SJCRH30 (cell line): Measurements from ENCODE around the gene FNDC5. TPM values are rescaled to one million over a fixed set of nuclear protein-coding genes. Genes with fewer than 3 reads are reported as not detected.

Experiments used
- DNase-seq, 2 experiments: peaks; one replicate each; pipeline ENCODE4 v3.0.0-alpha.2; 2015 to 2020
- H3K27ac ChIP-seq: fragments of 250-450 bp; sonication (Bioruptor Pico); 2 replicates; pipeline ENCODE4 v1.5.1; 2020; ENCODE audit warnings: mild to moderate bottlenecking, moderate library complexity
- H3K27me3 ChIP-seq: fragments of 250-450 bp; sonication (Bioruptor Pico); 2 replicates; pipeline ENCODE4 v1.5.1; 2020; ENCODE audit warnings: mild to moderate bottlenecking, moderate library complexity
- H3K36me3 ChIP-seq: fragments of 250-450 bp; sonication (Bioruptor Pico); 2 replicates; pipeline ENCODE4 v1.5.1; 2020; ENCODE audit warnings: mild to moderate bottlenecking, moderate library complexity
- H3K4me1 ChIP-seq: fragments of 250-450 bp; sonication (Bioruptor Pico); 2 replicates; pipeline ENCODE4 v1.5.1; 2020; ENCODE audit warnings: mild to moderate bottlenecking, moderate library complexity
- H3K4me3 ChIP-seq: fragments of 250-450 bp; sonication (Bioruptor Pico); 2 replicates; pipeline ENCODE4 v1.5.1; 2020; ENCODE audit warnings: mild to moderate bottlenecking, moderate library complexity
- H3K9me3 ChIP-seq: fragments of 250-450 bp; sonication (Bioruptor Pico); replicated peaks from 2 replicates; pipeline ENCODE4 v1.5.1; 2020; ENCODE audit warnings: mild to moderate bottlenecking, moderate library complexity
- total RNA-seq: library from RNA; depleted of rRNA; stranded (reverse); fragments of >200 nt; shearing (Covaris generic); gene quantifications from 2 replicates; pipeline ENCODE4 v1.2.3, GENCODE V29; 2014

The FNDC5 gene
- total RNA-seq, 1 experiment from 2014 or later: 72.2 TPM

DNA sequence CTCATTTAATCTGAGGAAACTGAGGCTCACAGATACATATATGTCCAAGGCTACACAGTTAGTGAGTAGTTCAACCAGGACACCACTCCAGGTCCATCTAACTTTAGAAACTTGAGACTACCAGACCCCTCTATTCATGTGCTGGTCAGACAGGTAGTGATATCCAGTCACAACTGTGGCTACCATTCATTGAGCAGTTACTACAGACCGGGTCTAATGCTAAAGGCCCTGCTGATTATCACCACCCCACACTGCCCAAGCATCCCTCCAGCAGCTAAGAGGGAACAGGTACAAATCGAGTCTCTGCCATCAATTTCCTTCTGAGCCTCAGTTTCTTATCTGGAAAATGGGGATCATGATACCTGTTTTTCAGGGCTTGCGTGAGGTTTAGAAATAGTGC, 20.9 kb upstream of the FNDC5 start:
- no peak overlapping the region for H3K27ac ChIP-seq
- H3K4me3 ChIP-seq: no peak overlapping the region
- H3K9me3 ChIP-seq: no peaks in the 10 kb centered on the region
- H3K27me3 ChIP-seq: no peaks in the 10 kb centered on the region; the same call in 1 of the 2 replicates
- DNase-seq: no peak
- no peaks in the 10 kb centered on the region for H3K36me3 ChIP-seq
- no peaks in the 10 kb centered on the region for H3K4me1 ChIP-seq

GRCh38 chr1:32891241-32891570, 20.5 kb upstream of the FNDC5 start:
- Histone ChIP-seq H3K27ac (no peak overlapping the region), H3K4me1 (no peaks in the 10 kb centered on the region), H3K9me3 (no peaks in the 10 kb centered on the region), H3K36me3 (no peaks in the 10 kb centered on the region), H3K4me3 (no peak overlapping the region), H3K27me3 (no peaks in the 10 kb centered on the region; the same call in 1 of the 2 replicates)
- no peak for DNase-seq

GRCh38 chr1:32890516-32891240, 20.0 kb upstream of the FNDC5 start:
- no peaks in the 10 kb centered on the region for H3K9me3 ChIP-seq
- no peak overlapping the region for H3K4me3 ChIP-seq
- no peaks in the 10 kb centered on the region for H3K36me3 ChIP-seq
- H3K27ac ChIP-seq: no peak overlapping the region
- DNase-seq: no peak
- H3K4me1 ChIP-seq: no peaks in the 10 kb centered on the region
- H3K27me3 ChIP-seq: no peaks in the 10 kb centered on the region; the same call in 1 of the 2 replicates

DNA sequence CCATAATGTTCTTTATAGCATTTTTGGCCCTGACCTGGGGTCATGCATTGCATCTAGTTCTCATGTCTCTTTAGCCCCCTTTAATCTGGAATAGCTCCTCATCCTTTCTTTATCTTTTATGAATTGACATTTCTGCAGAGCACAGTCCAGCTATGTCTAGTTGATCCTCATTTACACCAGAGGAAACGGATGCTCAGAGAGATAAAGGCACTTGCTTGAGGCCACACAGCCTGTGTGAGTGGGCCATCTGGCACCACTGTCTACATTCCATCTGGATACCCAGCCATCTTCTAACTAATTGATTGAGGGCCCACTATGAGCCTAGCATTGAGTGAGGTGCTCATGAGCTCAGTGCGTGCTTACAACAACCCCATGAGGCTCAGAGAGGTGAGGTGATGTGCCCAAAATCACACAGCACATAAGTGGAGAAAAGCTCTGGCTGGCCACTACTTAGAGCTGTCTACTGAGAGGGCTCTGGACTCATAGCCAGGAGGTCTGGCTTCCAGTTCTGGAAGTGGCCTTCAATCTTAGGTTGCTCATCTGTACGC, 19.1 kb upstream of the FNDC5 start:
- no peak for DNase-seq
- H3K27me3 ChIP-seq: no peaks in the 10 kb centered on the region; the same call in none of the 2 replicates
- no peak overlapping the region for H3K27ac ChIP-seq
- no peaks in the 10 kb centered on the region for H3K4me1 ChIP-seq
- H3K4me3 ChIP-seq: no peak overlapping the region
- no peaks in the 10 kb centered on the region for H3K36me3 ChIP-seq
- H3K9me3 ChIP-seq: no peaks in the 10 kb centered on the region

DNA sequence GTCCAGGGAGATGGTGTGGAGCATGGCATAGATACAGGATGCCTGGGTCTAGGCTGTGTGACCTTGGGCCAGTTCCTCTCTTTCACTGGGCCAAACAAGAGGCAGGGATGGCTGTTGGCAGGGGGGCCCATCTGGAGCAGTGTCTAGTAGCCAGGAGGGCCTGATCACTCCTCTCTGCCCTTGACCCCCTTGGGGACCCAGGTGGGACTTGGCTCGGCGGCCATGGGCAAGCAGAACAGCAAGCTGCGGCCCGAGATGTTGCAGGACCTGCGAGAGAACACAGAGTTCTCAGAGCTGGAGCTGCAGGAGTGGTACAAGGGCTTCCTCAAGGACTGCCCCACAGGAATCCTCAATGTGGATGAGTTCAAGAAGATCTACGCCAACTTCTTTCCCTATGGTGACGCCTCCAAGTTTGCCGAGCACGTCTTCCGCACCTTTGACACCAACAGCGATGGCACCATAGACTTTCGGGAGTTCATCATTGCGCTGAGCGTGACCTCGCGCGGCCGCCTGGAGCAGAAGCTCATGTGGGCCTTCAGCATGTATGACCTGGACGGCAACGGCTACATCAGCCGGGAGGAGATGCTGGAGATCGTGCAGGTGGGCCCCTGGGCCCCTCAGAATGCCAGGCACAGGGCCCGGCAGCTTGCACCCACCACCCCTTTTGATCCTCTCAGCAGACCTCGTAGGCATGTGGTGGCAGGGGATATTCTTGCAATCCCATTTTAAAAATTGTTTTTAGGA, 18.1 kb upstream of the FNDC5 start:
- no peak overlapping the region for H3K27ac ChIP-seq
- no peaks in the 10 kb centered on the region for H3K4me1 ChIP-seq
- no peaks in the 10 kb centered on the region for H3K36me3 ChIP-seq
- no peak for DNase-seq
- no peaks in the 10 kb centered on the region; the same call in none of the 2 replicates for H3K27me3 ChIP-seq
- H3K9me3 ChIP-seq: no peaks in the 10 kb centered on the region
- H3K4me3 ChIP-seq: no peak overlapping the region

- Histone ChIP-seq H3K9me3 (no peaks in the 10 kb centered on the region), H3K27ac (no peak overlapping the region), H3K4me1 (no peaks in the 10 kb centered on the region), H3K4me3 (no peak overlapping the region), H3K27me3 (no peaks in the 10 kb centered on the region; the same call in none of the 2 replicates), H3K36me3 (no peaks in the 10 kb centered on the region)
- no peak for DNase-seq
Observed at GRCh38 chr1:32888134-32888533, 17.4 kb upstream of the FNDC5 start.

DNA sequence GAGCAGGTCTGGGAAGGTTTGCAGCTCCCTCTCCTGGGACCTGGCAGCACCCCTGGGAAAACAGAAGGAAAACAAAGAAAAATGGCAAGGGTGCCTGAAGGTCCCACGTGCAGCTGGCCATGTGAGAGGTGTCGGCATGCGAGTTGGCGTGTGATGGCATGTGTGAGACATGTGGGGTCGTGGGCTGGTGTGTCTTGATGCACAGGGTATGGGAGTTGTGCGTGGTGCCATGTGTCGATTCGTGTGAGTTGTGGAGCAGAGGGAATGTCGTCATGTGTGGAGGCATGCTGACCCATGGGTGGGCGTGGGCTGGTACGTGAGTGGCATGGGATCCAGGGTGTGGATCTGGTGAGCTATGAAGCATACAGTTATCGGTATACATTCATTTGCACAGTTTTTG, 16.9 kb upstream of the FNDC5 start:
- Histone ChIP-seq H3K4me1 (no peaks in the 10 kb centered on the region), H3K9me3 (no peaks in the 10 kb centered on the region), H3K27me3 (no peaks in the 10 kb centered on the region; the same call in none of the 2 replicates), H3K27ac (no peak overlapping the region), H3K36me3 (no peaks in the 10 kb centered on the region), H3K4me3 (no peak overlapping the region)
- DNase-seq: no peak

DNA sequence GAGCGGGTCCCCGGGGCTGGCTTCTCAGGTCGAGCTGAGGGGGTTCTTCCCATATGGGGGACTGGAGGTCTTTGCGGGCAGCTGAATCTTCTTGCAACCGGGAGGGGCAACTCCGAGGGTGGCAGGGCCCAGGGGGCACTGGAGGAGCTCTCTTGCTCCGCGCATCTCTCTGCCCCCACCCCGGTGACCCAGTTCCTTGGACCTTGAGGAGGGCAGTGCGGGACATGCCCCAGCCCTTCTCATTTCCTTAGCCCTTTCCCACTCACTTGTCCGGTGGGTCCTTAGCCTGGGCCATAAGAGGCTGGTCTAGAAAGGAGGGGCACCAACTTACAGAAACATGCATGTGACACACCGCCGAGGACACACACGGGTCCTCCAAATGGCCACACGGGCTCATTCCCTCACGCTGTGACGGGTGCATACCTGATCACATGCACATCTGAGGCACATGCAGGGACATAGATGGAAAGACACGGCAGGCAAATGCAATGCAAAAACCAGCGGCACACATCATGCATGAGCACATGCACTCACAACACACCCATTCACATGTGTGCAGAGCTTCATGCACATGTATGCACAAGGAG, 16.2 kb upstream of the FNDC5 start:
- Histone ChIP-seq H3K27ac (no peak overlapping the region), H3K4me3 (no peak overlapping the region), H3K9me3 (no peaks in the 10 kb centered on the region), H3K27me3 (no peaks in the 10 kb centered on the region; the same call in none of the 2 replicates), H3K4me1 (peaks cover 5% of the 10 kb centered on the region; the same call in 1 of the 2 replicates), H3K36me3 (no peaks in the 10 kb centered on the region)
- no peak for DNase-seq

DNA sequence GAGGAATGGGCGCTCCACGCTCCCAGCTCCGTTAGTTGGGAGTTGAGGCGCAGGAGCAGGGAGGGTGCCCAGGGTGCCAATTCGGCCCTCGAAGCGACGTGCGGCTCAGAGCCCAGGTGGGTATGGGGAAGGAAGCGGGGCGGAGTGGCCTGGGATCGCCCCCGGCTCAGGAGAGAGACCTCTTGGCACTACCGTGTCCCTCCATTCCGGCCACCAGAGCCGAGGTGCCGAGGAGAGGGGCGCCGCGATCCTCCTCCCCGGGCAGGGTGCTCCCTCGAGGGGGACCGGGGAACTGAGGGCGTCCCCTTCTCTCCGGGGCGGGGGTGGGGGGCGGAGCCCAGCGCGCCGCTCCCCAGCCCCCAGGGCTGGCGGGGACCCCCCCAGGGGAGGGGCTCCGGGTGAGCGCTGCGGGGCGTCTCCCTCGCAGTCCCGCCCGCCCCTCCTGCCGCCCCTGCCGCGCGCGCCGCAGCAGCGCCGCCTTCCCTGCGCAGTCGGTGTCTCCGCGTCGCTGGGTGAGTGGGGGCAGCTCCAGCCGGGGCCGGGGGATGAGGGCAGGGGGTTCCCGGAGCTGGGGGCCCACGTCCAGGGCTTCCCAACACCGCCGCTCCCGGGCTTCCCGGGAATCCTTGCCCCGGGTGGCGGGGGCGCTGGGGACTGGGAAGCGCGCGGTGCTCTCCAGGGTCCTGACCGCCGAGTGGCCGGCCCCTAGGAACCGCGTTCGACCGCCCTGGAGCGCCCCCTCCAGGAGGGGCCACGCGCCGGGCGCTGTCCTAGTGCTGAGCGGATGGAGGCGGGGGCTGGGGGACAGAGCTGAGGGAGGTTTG, 15.5 kb upstream of the FNDC5 start, which contains the start of gene HPCA:
Gene HPCA (plus strand): TSS at position 488 of the 824 bp plus-strand sequence. CDS start 2,408 bp downstream, outside the sequence.
- peak; percentile 80 to 88 for DNase-seq
- Histone ChIP-seq H3K9me3 (no peaks in the 10 kb centered on the region), H3K36me3 (no peaks in the 10 kb centered on the region), H3K27me3 (no peaks in the 10 kb centered on the region; the same call in none of the 2 replicates), H3K4me3 (no peak within 1 kb of the TSS), H3K27ac (no peak within 1 kb of the TSS), H3K4me1 (peaks cover 5% of the 10 kb centered on the region; the same call in 1 of the 2 replicates)

DNA sequence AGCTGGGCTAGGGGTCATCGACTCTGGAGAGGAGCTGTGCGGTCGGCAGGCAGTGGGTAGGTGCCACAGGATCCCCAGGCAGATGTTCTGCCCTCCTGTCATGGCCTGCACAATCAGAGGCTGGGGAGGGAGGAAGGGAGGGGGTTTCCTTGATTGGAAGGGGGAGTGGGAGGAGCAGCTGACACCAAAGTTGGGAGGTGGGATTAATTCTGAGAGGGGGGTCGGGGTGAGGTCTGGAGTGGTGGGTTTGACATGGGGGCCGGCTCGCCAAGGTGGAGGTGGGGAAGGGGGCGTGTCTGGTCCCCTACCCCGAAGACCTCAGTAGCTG, 14.9 kb upstream of the FNDC5 start:
- DNase-seq: no peak
- H3K4me3 ChIP-seq: no peak overlapping the region
- no peak overlapping the region for H3K27ac ChIP-seq
- no peaks in the 10 kb centered on the region; the same call in none of the 2 replicates for H3K27me3 ChIP-seq
- no peaks in the 10 kb centered on the region for H3K36me3 ChIP-seq
- H3K4me1 ChIP-seq: peaks cover 5% of the 10 kb centered on the region; the same call in 1 of the 2 replicates
- no peaks in the 10 kb centered on the region for H3K9me3 ChIP-seq

DNA sequence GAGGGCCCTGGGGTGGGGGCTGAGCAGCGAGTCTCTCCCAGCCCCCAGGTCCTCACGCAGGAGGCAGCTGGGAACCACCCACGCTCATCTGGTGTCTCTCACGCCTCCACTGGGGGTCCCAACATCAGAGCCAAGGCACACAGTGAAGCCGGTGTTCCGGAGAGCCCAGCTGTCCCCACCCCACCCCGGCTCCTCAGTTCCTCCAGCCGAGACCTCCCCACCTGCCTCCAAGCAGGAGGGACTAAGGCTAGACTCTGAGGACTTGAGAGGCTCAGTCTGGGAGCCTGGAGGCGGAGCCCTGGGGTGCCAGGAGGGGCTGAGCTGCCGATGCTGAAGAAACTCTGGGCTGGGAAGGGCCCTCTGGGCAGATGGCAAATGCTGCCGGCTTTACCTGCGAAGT, 14.0 kb upstream of the FNDC5 start:
- Histone ChIP-seq H3K4me1 (peaks cover 5% of the 10 kb centered on the region; the same call in 1 of the 2 replicates), H3K9me3 (no peaks in the 10 kb centered on the region), H3K27ac (no peak overlapping the region), H3K36me3 (no peaks in the 10 kb centered on the region), H3K27me3 (no peaks in the 10 kb centered on the region; the same call in none of the 2 replicates), H3K4me3 (no peak overlapping the region)
- no peak for DNase-seq

- H3K27ac ChIP-seq: no peak overlapping the region
- no peaks in the 10 kb centered on the region for H3K9me3 ChIP-seq
- H3K27me3 ChIP-seq: no peaks in the 10 kb centered on the region; the same call in none of the 2 replicates
- H3K4me3 ChIP-seq: no peak overlapping the region
- no peaks in the 10 kb centered on the region for H3K36me3 ChIP-seq
- peaks cover 5% of the 10 kb centered on the region; the same call in 1 of the 2 replicates for H3K4me1 ChIP-seq
- no peak for DNase-seq
Observed at GRCh38 chr1:32884032-32884372, 13.3 kb upstream of the FNDC5 start.

GRCh38 chr1:32883338-32884031, 12.8 kb upstream of the FNDC5 start:
- Histone ChIP-seq H3K4me3 (no peak overlapping the region), H3K27ac (no peak overlapping the region), H3K36me3 (no peaks in the 10 kb centered on the region), H3K27me3 (no peaks in the 10 kb centered on the region; the same call in none of the 2 replicates), H3K4me1 (peaks cover 7% of the 10 kb centered on the region; the same call in 1 of the 2 replicates), H3K9me3 (no peaks in the 10 kb centered on the region)
- no peak for DNase-seq
